Measurements from ENCODE around the gene APOF. TPM values are rescaled to one million over a fixed set of nuclear protein-coding genes. Genes with fewer than 3 reads are reported as not detected.
A peak's percentile ranks its signal among the peaks of the same experiment; 100 is the strongest.

The APOF gene
- total and polyA plus RNA-seq, 2 of the 8 experiments (the other 6 are each of a cell fraction or from before 2014, with no cell fraction given), result not detected

- TF ChIP-seq CHD7 (IDR thresholded peaks at IDR 0.05; ENCODE audit: insufficient replicate concordance, low read length) (no peak), RXRA (IDR thresholded peaks at IDR 0.05; ENCODE audit: insufficient read depth, low read depth, low read length) (no peak), NRF1 (IDR thresholded peaks at IDR 0.05; ENCODE audit: low read depth, low read length) (no peak), CBX8 (IDR thresholded peaks at IDR 0.05; ENCODE audit: borderline replicate concordance, low read depth, low read length) (no peak), CHD1 (IDR thresholded peaks at IDR 0.05; ENCODE audit: low read depth, low read length) (no peak), USF2 (IDR thresholded peaks at IDR 0.05; ENCODE audit: low read length) (no peak), BRCA1 (IDR thresholded peaks at IDR 0.05; ENCODE audit: low read depth, low read length) (no peak), POLR2AphosphoS5 (IDR thresholded peaks at IDR 0.05; ENCODE audit: low read depth, low read length) (peak; percentile 54), POU5F1 (IDR thresholded peaks at IDR 0.05; ENCODE audit: low read depth, low read length) (no peak)
These were observed 28.8 kb downstream of the APOF start, which contains the start of gene PAN2 (continued) for GRCh38 chr12:56333679-56334489.
